ENCODE measurements around the gene ZFYVE26.

GRCh38 chr14:67738740-67739504 is 77.5 kb downstream of the ZFYVE26 start:
- TF ChIP-seq CTCF (IDR thresholded peaks at IDR 0.05) (no peak), EZH2 (IDR thresholded peaks at IDR 0.05) (no peak), EZH2phosphoT487 (IDR thresholded peaks at IDR 0.05) (no peak)
